ENCODE results near the gene AQP2.

DNA sequence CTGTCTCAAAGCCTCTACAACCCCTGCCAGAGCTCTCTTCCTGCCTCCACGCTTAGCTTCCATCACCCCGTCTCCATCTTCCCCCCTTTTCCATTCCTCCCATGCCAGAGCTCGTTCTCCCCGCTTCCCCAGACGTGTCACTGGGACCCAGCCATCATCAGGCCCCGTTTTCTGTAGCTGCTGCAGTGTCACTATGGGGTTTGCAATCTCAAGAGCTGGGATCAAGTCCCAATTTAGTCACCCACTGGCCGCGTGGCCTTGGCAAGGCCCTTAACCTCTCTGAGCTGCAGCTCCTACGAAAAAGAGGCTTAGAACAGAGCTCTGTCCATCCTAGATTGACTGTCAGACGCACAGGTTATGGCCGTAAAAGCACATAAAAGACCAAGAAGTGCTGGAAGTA is 45.9 kb upstream of the AQP2 start:
- no peak for TF ChIP-seq POLR2A (IDR thresholded peaks at IDR 0.05)
- TF ChIP-seq POLR2AphosphoS5 (IDR thresholded peaks at IDR 0.05): no peak
- TF ChIP-seq, protein P1, sequence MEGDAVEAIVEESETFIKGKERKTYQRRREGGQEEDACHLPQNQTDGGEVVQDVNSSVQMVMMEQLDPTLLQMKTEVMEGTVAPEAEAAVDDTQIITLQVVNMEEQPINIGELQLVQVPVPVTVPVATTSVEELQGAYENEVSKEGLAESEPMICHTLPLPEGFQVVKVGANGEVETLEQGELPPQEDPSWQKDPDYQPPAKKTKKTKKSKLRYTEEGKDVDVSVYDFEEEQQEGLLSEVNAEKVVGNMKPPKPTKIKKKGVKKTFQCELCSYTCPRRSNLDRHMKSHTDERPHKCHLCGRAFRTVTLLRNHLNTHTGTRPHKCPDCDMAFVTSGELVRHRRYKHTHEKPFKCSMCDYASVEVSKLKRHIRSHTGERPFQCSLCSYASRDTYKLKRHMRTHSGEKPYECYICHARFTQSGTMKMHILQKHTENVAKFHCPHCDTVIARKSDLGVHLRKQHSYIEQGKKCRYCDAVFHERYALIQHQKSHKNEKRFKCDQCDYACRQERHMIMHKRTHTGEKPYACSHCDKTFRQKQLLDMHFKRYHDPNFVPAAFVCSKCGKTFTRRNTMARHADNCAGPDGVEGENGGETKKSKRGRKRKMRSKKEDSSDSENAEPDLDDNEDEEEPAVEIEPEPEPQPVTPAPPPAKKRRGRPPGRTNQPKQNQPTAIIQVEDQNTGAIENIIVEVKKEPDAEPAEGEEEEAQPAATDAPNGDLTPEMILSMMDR (IDR thresholded peaks at IDR 0.05): no peak
- no peak for TF ChIP-seq EP300 (IDR thresholded peaks at IDR 0.05; ENCODE audit: low read depth)
